K562 (cell line): ENCODE results near the gene MYH11.

Experiments used
- KDM5B ChIP-seq: fragments of 200-600 bp; sonication (generic); IDR thresholded peaks from 2 replicates; pipeline ENCODE4 v1.6.1; 2012; ENCODE audit warnings: low read depth, mild to moderate bottlenecking, moderate library complexity, low read length, control low read depth, inconsistent platforms; ENCODE audit not compliant: insufficient replicate concordance
- MTA3 ChIP-seq: fragments of 450-650 bp; formaldehyde crosslinking; IDR thresholded peaks from 2 replicates; pipeline ENCODE4 v1.6.1; 2017; ENCODE audit warnings: mild to moderate bottlenecking, borderline replicate concordance
- NFRKB ChIP-seq: fragments of 450-650 bp; IDR thresholded peaks from 2 replicates; pipeline ENCODE4 v1.6.1; 2016; ENCODE audit warnings: low read depth
- NR3C1 ChIP-seq: sonication (generic); formaldehyde crosslinking; IDR thresholded peaks from 2 replicates; pipeline ENCODE4 v1.8.1; 2022; ENCODE audit warnings: missing genetic modification reagents
- POLR2A ChIP-seq: fragments of 450-650 bp; conservative IDR thresholded peaks from 2 replicates; pipeline ENCODE4 v1.6.1; 2016
- RBM39 ChIP-seq: fragments of 200-400 bp; formaldehyde crosslinking; optimal IDR thresholded peaks from 2 replicates; pipeline ENCODE3; 2018; ENCODE audit warnings: low read depth, low read length
- REST ChIP-seq, 2 experiments: fragments of 450-650 bp; formaldehyde crosslinking in 1 of 2; IDR thresholded peaks; 2 replicates each; pipeline versions ENCODE4 v1.4.0 to v1.6.1; 2014 to 2020; ENCODE audit warnings: mild to moderate bottlenecking in 2 of 2, borderline replicate concordance in 1 of 2, low read depth in 1 of 2
- TAF1 ChIP-seq: IDR thresholded peaks from 2 replicates; pipeline ENCODE4 v1.6.1; 2011; ENCODE audit warnings: mild to moderate bottlenecking, low read length, moderate library complexity; ENCODE audit not compliant: insufficient read depth, control insufficient read depth, severe bottlenecking; ENCODE audit errors: extremely low read depth
- TBP ChIP-seq: optimal IDR thresholded peaks from 2 replicates; pipeline ENCODE3; 2011; ENCODE audit warnings: low read depth, low read length, improper control_type of control experiment
- ZBTB26 ChIP-seq: fragments of 450-650 bp; formaldehyde crosslinking; IDR thresholded peaks from 2 replicates; pipeline ENCODE4 v1.4.0; 2022; ENCODE audit warnings: missing genetic modification characterization
- ZBTB8A ChIP-seq: fragments of 450-650 bp; IDR thresholded peaks from 2 replicates; pipeline ENCODE4 v1.6.1; 2018; ENCODE audit warnings: mild to moderate bottlenecking, moderate library complexity; ENCODE audit not compliant: partially characterized antibody
- ZNF143 ChIP-seq: sonication (generic); formaldehyde crosslinking; IDR thresholded peaks from 2 replicates; pipeline ENCODE4 v1.9.0; 2022; ENCODE audit warnings: mild to moderate bottlenecking, missing genetic modification reagents
- TF ChIP-seq, protein P1 (sequence below): sonication (generic); formaldehyde crosslinking; IDR thresholded peaks from 2 replicates; pipeline ENCODE4 v1.9.0; 2022; ENCODE audit warnings: mild to moderate bottlenecking, missing genetic modification reagents

GRCh38 chr16:15766918-15767317 is 89.9 kb downstream of the MYH11 start:
- TF ChIP-seq ZNF143 (CRISPR knock-in tag): no peak
- TF ChIP-seq MTA3: no peak
- TF ChIP-seq POLR2A: no peak
- TF ChIP-seq NR3C1 (CRISPR knock-in tag): no peak
- no peak for TF ChIP-seq ZBTB26 (CRISPR knock-in tag)
- no peak for TF ChIP-seq ZBTB8A
- no peak for TF ChIP-seq KDM5B
- no peak for TF ChIP-seq RBM39
- TF ChIP-seq TAF1: no peak
- TF ChIP-seq REST (IDR thresholded peaks at IDR 0.05; ENCODE audit: borderline replicate concordance): no peak
- TF ChIP-seq REST (CRISPR knock-in tag; IDR thresholded peaks at IDR 0.05; ENCODE audit: low read depth): no peak
- no peak for TF ChIP-seq TBP
- TF ChIP-seq NFRKB: no peak
- TF ChIP-seq, protein P1, sequence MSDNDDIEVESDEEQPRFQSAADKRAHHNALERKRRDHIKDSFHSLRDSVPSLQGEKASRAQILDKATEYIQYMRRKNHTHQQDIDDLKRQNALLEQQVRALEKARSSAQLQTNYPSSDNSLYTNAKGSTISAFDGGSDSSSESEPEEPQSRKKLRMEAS (CRISPR knock-in tag): no peak
